SKM-1 (cell line): ENCODE results near the gene DPP6.

Experiments used
- DNase-seq: peaks from one replicate; lab custom pipeline; 2025; ENCODE audit not compliant: unreplicated experiment; lab: John Stamatoyannopoulos, UW

The DPP6 gene

GRCh38 chr7:154684666-154685563 lies 632.7 kb downstream of the DPP6 start:
- DNase-seq: no peak

- no peak for DNase-seq
These were observed 633.3 kb downstream of the DPP6 start for GRCh38 chr7:154685564-154685901.

GRCh38 chr7:154686305-154686704 lies 634.1 kb downstream of the DPP6 start:
- DNase-seq: no peak

DNA sequence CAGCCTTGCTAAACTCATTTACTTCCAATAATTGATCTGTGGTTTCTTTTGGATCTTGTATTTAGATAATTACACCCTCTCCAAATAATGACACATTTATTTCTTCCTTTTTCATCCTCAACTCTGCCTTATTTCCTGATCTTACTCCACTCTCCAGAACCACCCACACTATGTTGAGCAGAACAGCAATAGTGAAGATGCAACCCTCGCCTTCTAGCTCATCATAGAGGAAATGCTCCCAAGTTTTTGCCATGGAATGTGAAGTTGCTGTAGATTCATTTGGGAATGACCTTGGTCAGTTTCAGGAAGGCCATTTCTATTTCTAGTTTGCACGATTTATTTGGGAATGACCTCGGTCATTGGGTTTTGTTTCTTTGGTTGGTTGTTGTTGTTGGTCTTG lies 636.8 kb downstream of the DPP6 start:
- DNase-seq: no peak

- DNase-seq: no peak
These were observed 638.2 kb downstream of the DPP6 start for GRCh38 chr7:154690411-154690810.

DNA sequence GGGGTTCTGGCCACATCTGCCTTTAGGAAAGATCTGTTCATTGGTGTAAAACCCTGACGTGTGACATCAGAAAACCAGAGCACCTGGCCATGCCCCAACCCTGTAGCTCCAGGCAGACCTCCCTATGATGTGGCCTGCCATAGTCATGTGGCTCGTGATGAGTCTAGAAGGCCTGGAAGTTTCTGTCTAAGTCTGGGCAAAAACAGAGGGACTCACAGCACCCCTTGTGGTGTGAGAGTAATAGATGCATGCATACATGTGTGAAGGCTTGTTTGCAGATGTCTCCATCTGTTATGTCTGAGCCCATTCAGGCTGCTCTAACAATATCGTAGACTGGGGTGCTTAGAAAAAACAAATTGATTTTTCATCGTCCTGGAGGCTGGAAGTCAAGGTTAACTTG lies 641.5 kb downstream of the DPP6 start:
- DNase-seq: no peak

- no peak for DNase-seq
These were observed 643.6 kb downstream of the DPP6 start for GRCh38 chr7:154695836-154696235.

DNA sequence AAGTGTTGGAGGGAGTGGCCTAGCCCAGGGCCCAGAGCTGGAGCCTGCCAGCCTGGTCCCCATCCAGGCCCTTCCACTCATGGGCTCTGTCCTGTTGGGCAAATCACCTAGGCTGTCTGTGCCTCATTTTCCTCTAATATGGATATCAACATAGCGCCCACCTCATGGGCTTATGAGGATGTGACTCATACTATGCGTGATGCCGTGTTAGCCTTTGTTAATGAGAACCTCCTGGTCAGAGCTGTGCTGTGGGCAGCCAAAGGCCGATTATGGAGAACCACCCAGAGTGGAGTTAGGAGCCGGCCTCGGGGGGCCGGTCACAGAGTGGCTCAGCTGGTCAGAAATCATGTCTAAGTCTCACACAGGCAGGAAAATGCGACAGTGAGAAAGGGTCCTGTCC lies 644.4 kb downstream of the DPP6 start:
- no peak for DNase-seq

GRCh38 chr7:154698726-154699291 lies 646.6 kb downstream of the DPP6 start:
- DNase-seq: no peak

DNA sequence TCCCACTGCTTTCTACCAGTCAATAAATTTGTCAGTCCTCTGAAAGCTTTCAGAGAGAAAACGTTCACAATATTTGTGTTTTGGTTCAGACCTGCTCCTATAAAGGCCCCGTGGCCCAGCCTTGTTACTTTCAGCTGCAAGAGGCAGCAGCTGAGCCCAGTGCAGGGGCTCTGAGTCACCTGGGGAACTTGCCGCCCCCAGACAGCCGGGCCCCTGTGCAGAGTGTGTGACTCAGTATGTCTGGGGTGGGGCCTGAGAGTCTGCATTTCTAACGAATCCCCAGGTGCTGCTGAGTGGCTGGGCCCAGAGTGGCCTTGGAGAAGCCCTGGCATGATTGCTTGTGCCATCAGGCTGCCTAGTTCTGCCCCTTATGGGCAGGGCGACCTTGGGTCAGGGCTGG lies 647.2 kb downstream of the DPP6 start:
- no peak for DNase-seq

GRCh38 chr7:154709840-154710520 lies 657.8 kb downstream of the DPP6 start:
- no peak for DNase-seq

DNA sequence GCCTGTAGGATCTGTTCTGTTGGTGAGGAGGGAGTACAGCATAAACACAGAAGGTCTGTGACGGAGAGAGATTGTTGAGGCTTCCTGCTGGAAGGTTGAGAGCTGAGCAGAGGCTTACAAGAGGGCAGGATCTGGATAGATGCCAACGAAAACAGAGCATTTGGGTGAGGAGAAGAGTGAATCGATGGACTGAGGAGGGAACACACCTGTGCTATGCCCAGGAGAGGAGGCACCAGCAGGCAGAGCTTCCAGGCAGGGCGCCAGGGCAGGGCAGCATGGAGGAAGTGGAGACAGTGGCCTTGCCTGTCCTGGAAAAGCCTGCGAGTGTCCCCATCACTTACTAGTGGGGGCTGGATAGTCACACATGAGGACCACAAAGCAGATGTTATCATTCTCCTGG lies 667.8 kb downstream of the DPP6 start:
- no peak for DNase-seq

- no peak for DNase-seq
These were observed 668.9 kb downstream of the DPP6 start for GRCh38 chr7:154721086-154721485.

GRCh38 chr7:154726368-154726767 lies 674.2 kb downstream of the DPP6 start:
- DNase-seq: no peak

DNA sequence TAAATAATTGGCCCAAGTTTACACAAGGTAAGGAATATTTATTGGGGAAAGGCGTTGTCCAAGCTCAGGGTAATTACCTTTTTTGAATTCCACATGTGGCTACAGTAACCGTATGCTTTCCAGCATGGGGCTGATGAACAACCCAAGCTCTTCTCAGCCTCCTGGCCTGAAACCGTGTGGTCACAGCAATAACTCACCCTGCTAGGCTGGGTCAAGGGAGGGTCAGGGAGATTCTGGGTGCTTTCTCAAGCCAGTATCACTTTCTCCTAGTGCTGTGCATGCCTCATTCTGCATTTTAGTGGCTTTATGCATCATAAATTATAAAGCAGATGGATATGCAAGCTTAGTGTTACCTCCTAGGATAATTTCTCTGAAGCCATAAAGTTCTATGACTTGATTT lies 676.9 kb downstream of the DPP6 start:
- no peak for DNase-seq

GRCh38 chr7:154735766-154736165 lies 683.6 kb downstream of the DPP6 start:
- DNase-seq: no peak

DNA sequence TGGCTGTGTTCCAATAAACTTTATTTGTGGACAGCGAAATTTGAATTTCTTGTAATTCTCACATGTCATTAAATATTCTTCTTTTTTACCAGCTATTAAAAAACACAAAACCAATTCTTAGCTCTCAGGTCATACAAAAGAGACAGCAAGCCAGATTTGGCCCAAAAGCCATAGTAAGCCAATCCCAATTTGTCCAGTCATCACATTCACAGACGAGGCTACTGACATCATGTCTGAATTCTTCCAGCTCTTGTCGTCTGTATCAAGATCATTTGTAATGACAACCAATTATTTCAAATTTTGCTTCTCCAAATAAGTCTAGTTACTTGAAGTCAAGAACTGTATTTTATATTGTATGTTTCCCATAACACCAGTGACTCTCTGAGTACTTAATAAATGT lies 684.2 kb downstream of the DPP6 start:
- no peak for DNase-seq

- DNase-seq: no peak
These were observed 686.0 kb downstream of the DPP6 start for GRCh38 chr7:154738216-154738615.

DNA sequence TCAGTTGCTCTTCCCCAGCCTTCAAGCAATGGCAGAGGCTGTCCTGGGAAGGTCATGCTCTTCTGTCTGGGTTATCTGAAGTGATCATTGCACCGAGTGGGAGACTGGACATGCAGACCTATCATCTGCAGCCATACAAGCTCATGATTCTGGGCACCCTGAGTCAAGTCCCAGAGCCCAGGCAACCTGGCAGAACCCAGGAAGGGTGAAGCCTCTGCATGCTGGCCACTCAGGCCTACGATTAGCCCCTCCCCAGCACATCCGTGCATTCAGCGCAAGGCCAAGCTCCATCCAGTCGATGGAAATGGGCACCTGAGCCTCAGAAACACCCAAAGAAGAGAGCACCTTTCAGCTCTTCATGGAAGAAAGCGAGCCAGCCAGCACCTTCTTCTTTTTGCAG lies 688.9 kb downstream of the DPP6 start:
- no peak for DNase-seq

- no peak for DNase-seq
These were observed 691.0 kb downstream of the DPP6 start for GRCh38 chr7:154743206-154743605.

DNA sequence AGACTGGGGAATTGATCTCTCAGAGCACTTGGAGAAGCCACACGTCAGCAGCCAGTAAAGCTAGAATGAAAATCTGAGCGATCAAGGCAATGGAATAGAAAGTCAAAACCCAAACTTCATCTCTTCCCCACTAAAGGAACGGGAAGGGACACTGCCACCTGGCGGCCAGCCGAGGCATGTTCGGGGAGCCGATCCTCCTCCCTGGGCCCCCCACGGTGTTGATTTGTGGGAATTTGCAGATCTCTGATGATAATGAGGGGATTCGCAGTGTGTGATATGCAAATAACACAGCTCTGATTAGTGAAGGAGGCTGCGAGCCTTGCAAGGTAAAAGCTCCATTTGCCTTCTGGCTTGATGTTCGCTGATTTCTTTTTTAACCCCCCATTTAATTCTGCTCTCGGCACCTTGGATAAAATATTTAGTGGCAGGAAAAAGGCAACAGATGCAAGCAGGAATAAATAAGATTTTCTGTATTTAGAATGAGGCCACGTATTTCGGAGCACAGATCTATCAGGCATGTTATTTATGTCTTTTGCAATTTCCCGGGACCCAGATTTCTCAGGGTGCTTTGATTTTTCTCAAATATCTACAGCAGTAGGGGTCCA lies 692.2 kb downstream of the DPP6 start:
- no peak for DNase-seq

GRCh38 chr7:154744861-154745258 lies 692.7 kb downstream of the DPP6 start:
- DNase-seq: no peak
